Right atrium auricular region (tissue), 2 donors: ENCODE results near the gene LRTM2. TPM values are rescaled to one million over a fixed set of nuclear protein-coding genes. Genes with fewer than 3 reads are reported as not detected.

Source experiments
- DNase-seq: peaks from one replicate; pipeline ENCODE4 v3.0.0-alpha.2; 2019; ENCODE audit warnings: low spot score
- H3K27ac ChIP-seq, 2 donors: fragments of 200-600 bp; sonication (generic); 1 replicate in 1 of 2; 2 replicates in 1 of 2; pipeline ENCODE4 v1.5.1; 2016 to 2019
- H3K27me3 ChIP-seq, 2 donors: fragments of 200-600 bp; sonication (generic); one replicate each; pipeline versions ENCODE4 v1.5.1 to v1.6.0; 2017 to 2019
- H3K36me3 ChIP-seq: fragments of 200-600 bp; sonication (generic); one replicate; pipeline ENCODE4 v1.5.1; 2016
- H3K4me1 ChIP-seq, 2 donors: fragments of 200-600 bp; sonication (generic); one replicate each; pipeline versions ENCODE4 v1.5.1 to v1.6.0; 2017 to 2019
- H3K4me3 ChIP-seq, 2 donors: fragments of 200-600 bp; sonication (generic); 1 replicate in 1 of 2; 2 replicates in 1 of 2; pipeline ENCODE4 v1.5.1; 2017 to 2019; ENCODE audit warnings: mild to moderate bottlenecking in 1 of 2, moderate library complexity in 1 of 2
- H3K9me3 ChIP-seq, 2 donors: fragments of 200-600 bp; sonication (generic); one replicate each; pipeline ENCODE4 v1.5.1; 2019
- CTCF ChIP-seq, 2 donors: fragments of 200-600 bp; sonication (generic); IDR thresholded peaks; one replicate each; pipeline ENCODE4 v1.5.1; 2019; ENCODE audit warnings: antibody characterized with exemption in 2 of 2
- total RNA-seq, 2 donors: library from RNA; depleted of rRNA; stranded (reverse); fragments of >200 nt; gene quantifications; one replicate each; pipeline ENCODE4 v1.1.0, GENCODE V29; 2016

LRTM2 gene
- total RNA-seq, 2 donors from 2014 or later = not detected

- no peak for DNase-seq
- Histone ChIP-seq H3K4me3 (no peak overlapping the region), H3K27me3 (no peaks in the 10 kb centered on the region), H3K36me3 (no peaks in the 10 kb centered on the region), H3K27ac (no peak overlapping the region), H3K9me3 (peaks cover 0 to 8% of the 10 kb centered on the region in 2 donors), H3K4me1 (no peaks in the 10 kb centered on the region)
- TF ChIP-seq CTCF (IDR thresholded peaks at IDR 0.05) = no peak
Observed at GRCh38 chr12:1863823-1864222, 43.5 kb downstream of the LRTM2 start.

GRCh38 chr12:1864456-1864855, 44.1 kb downstream of the LRTM2 start:
- no peaks in the 10 kb centered on the region for H3K4me1 ChIP-seq

GRCh38 chr12:1864867-1865266, 44.5 kb downstream of the LRTM2 start:
- DNase-seq = no peak
- no peak for TF ChIP-seq CTCF (IDR thresholded peaks at IDR 0.05)
- no peaks in the 10 kb centered on the region for H3K27me3 ChIP-seq

More at GRCh38 chr12:1864456-1864855, 44.1 kb downstream of the LRTM2 start:
- H3K27ac ChIP-seq = no peak overlapping the region
- H3K36me3 ChIP-seq = no peaks in the 10 kb centered on the region
- H3K4me3 ChIP-seq = no peak overlapping the region
- TF ChIP-seq CTCF (IDR thresholded peaks at IDR 0.05) = no peak
- no peaks in the 10 kb centered on the region for H3K27me3 ChIP-seq
- peaks cover 0 to 11% of the 10 kb centered on the region in 2 donors for H3K9me3 ChIP-seq
- DNase-seq = no peak

GRCh38 chr12:1865284-1865866, 45.0 kb downstream of the LRTM2 start:
- Histone ChIP-seq H3K27me3 (no peaks in the 10 kb centered on the region), H3K36me3 (no peaks in the 10 kb centered on the region), H3K9me3 (peaks cover 0 to 19% of the 10 kb centered on the region in 2 donors), H3K4me1 (no peaks in the 10 kb centered on the region), H3K4me3 (no peak overlapping the region), H3K27ac (no peak overlapping the region)
- no peak for DNase-seq
- no peak for TF ChIP-seq CTCF (IDR thresholded peaks at IDR 0.05)

More at GRCh38 chr12:1864867-1865266, 44.5 kb downstream of the LRTM2 start:
- peaks cover 0 to 15% of the 10 kb centered on the region in 2 donors for H3K9me3 ChIP-seq
- H3K36me3 ChIP-seq = no peaks in the 10 kb centered on the region
- no peak overlapping the region for H3K27ac ChIP-seq
- no peaks in the 10 kb centered on the region for H3K4me1 ChIP-seq
- H3K4me3 ChIP-seq = no peak overlapping the region

GRCh38 chr12:1869145-1869544, 48.8 kb downstream of the LRTM2 start:
- Histone ChIP-seq H3K4me3 (no peak overlapping the region), H3K9me3 (peaks cover 0 to 19% of the 10 kb centered on the region in 2 donors), H3K36me3 (no peaks in the 10 kb centered on the region), H3K27ac (no peak overlapping the region), H3K27me3 (no peaks in the 10 kb centered on the region), H3K4me1 (no peaks in the 10 kb centered on the region)
- DNase-seq = peak; percentile 43
- TF ChIP-seq CTCF (IDR thresholded peaks at IDR 0.05) = no peak

- peaks cover 0 to 19% of the 10 kb centered on the region in 2 donors for H3K9me3 ChIP-seq
- TF ChIP-seq CTCF (IDR thresholded peaks at IDR 0.05) = no peak
- H3K27ac ChIP-seq = no peak overlapping the region
- H3K36me3 ChIP-seq = no peaks in the 10 kb centered on the region
- DNase-seq = peak; percentile 26
- H3K27me3 ChIP-seq = no peaks in the 10 kb centered on the region
- no peak overlapping the region for H3K4me3 ChIP-seq
- H3K4me1 ChIP-seq = no peaks in the 10 kb centered on the region
Observed at GRCh38 chr12:1870086-1870485, 49.7 kb downstream of the LRTM2 start.
